PFSK-1 (cell line): ENCODE measurements around the gene AGER.

Experiments
- FOXP2 ChIP-seq: optimal IDR thresholded peaks from 2 replicates; pipeline ENCODE3; 2011; ENCODE audit warnings: borderline replicate concordance, control low read depth, inconsistent platforms; ENCODE audit not compliant: insufficient read depth; ENCODE audit errors: extremely low read length, extremely low read depth
- POLR2AphosphoS5 ChIP-seq: IDR thresholded peaks from 2 replicates; pipeline ENCODE4 v1.6.1; 2012; ENCODE audit warnings: low read depth, mild to moderate bottlenecking, control low read depth, low read length, moderate library complexity
- REST ChIP-seq, 2 experiments: IDR thresholded peaks; 2 replicates each; pipeline versions ENCODE4 v1.6.1 to v1.8.0; 2011 to 2012; ENCODE audit warnings: low read depth in 2 of 2, low read length in 2 of 2, control low read depth in 1 of 2, inconsistent platforms in 1 of 2, mild to moderate bottlenecking in 1 of 2, moderate library complexity in 1 of 2; ENCODE audit not compliant: insufficient read depth in 1 of 2
- SIN3A ChIP-seq: IDR thresholded peaks from 2 replicates; pipeline ENCODE4 v1.6.1; 2012; ENCODE audit warnings: mild to moderate bottlenecking, low read length, moderate library complexity, borderline replicate concordance; ENCODE audit not compliant: insufficient read depth
- TAF1 ChIP-seq: IDR thresholded peaks from 2 replicates; pipeline ENCODE4 v1.6.1; 2012; ENCODE audit warnings: low read length, control low read depth, borderline replicate concordance; ENCODE audit not compliant: insufficient read depth

AGER gene

DNA sequence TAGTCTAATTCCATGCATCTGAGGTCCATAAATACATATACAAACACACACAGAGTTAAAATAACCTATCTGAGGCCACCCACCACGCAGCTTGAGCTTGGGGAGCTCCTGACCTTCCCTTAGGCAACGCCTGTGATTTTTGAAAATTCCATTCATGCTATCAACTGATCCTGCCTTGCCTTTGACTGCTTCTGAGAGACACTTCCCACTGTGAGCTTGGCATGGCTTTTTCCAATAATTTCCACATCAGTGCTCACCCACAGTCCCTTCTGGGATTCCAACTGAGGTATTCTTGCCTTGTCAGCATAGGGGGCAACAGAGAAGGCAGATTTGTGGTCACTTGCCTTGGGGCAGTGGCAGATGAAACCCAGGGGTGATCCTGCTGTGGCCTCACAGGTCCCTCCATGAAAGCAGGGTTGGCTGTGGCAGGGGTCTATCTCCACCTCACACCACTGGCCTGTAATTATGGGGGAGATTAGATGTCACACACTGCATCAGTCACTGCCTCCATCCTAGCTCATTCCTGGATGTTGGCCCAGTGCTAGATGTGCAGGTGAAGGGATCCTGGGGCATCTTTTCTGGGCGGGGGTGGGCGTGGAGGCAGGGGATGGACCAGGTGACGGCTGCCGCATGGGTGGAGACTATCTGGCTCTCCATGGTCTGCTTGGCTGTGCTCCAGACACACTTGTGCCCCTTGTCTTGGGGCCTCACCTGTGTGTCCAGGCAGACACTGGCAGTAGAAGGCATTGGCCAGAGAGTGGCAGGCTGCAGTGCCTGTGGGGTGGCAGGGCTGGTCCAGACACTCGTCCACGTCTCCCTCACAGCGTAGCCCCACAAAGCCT is 19.6 kb upstream of the AGER start:
- TF ChIP-seq FOXP2, result no peak
- no peak for TF ChIP-seq SIN3A
- no peak for TF ChIP-seq TAF1
- no peak for TF ChIP-seq REST (IDR thresholded peaks at IDR 0.05; ENCODE audit: insufficient read depth in 1 of 2, low read depth in 2 of 2, low read length in 2 of 2)
- TF ChIP-seq POLR2AphosphoS5, result no peak

GRCh38 chr6:32202186-32202585 is 18.1 kb upstream of the AGER start:
- TF ChIP-seq REST (IDR thresholded peaks at IDR 0.05; ENCODE audit: insufficient read depth in 1 of 2, low read depth in 2 of 2, low read length in 2 of 2) (no peak), SIN3A (no peak), POLR2AphosphoS5 (no peak), TAF1 (no peak), FOXP2 (no peak)

GRCh38 chr6:32200711-32201475 is 16.8 kb upstream of the AGER start:
- TF ChIP-seq REST (IDR thresholded peaks at IDR 0.05; ENCODE audit: insufficient read depth in 1 of 2, low read depth in 2 of 2, low read length in 2 of 2) (no peak), SIN3A (no peak), POLR2AphosphoS5 (no peak), FOXP2 (no peak), TAF1 (no peak)

- no peak for TF ChIP-seq REST (IDR thresholded peaks at IDR 0.05; ENCODE audit: insufficient read depth in 1 of 2, low read depth in 2 of 2, low read length in 2 of 2)
- no peak for TF ChIP-seq POLR2AphosphoS5
- no peak for TF ChIP-seq SIN3A
- TF ChIP-seq TAF1, result no peak
Measured at GRCh38 chr6:32198866-32199265, 14.8 kb upstream of the AGER start.
